SW 1271 (cell line): ENCODE results near the gene OR2A25.

Experiments used
- DNase-seq, 2 experiments: peaks; one replicate each; lab custom pipeline; 2025; lab: John Stamatoyannopoulos, UW

OR2A25 gene

GRCh38 chr7:144074374-144074773 lies 4.8 kb downstream of the OR2A25 start:
- DNase-seq: no peak

GRCh38 chr7:144085978-144086377 lies 16.4 kb downstream of the OR2A25 start, which contains the start of gene OR2A12:
Gene OR2A12, plus strand, starts transcription at chr7:144086278. Its CDS starts 8,830 bp downstream, at chr7:144095108.
- DNase-seq: no peak

- no peak for DNase-seq
Measured at GRCh38 chr7:144086730-144087129, 17.1 kb downstream of the OR2A25 start.

DNA sequence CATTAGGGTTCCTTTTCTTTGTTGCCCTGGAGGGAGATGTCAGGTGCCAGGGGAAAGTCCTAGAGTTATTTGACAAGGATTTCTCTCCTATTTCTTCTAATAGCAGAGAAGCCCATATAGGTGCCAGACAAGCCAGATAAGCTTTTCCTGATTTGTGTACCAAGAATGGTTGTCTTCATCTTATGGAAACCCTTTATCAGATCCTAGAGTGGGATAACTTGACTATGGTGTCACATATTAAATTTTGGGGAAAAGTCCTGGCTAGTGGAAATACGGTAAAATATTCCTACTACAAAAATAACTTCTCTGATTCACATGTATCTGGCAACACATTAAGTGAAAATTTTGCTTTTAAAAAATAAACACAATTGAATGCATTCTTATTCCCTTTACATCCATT lies 17.6 kb downstream of the OR2A25 start:
- DNase-seq: no peak

DNA sequence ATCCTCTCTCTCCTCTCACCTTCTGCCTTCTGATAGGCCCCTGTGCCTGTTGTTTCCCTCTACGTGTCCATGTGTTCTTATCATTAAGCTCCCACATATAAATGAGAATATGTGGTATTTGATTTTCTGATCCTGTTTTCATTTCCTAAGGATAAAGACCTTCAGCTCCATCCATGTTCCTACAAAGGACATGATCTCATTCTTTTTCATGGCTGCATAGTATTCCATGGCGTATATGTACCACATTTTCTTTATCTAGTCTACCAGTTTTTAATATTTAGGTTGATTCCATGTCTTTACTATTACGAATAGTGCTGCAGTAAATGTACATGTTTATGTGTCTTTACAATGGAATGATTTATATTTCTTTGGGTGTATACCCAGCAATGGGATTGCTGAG lies 21.1 kb downstream of the OR2A25 start:
- DNase-seq: no peak

DNA sequence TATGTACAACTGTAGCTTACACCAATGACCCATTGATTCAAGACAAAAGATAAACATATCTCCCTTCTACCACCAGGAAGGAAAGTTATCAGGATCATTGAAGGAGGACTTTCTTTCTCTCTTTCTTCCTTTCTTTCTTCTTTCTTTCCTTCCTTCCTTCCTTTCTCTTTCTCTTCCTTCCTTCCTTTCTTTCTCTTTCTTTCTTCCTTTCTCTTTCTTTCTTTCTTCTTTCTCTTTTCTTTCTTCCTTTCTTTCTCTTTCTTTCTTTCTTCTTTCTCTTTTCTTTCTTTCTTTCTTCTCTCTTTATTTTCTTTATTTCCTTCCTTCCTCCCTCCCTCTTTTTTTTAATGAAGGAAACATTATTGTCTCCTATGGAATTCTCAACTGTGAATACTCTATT lies 29.2 kb downstream of the OR2A25 start:
- DNase-seq: no peak

DNA sequence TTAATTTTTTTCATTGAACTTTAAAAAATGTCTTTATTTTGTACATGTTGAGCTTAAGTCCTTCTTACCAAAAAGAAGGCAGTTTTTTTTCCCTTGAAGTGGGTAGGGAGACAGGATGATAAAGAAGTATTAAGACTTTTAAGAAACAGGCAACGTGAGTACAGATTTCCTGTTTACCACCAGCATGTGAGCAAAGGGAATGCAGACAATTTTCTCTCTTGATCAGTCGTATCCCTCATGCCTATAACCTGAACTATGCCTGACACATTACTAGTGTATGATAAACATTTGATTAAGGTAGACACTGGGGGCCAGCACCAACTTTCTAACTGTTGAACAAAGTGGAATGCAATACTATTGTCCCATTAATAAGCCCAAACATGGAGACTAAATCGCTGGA lies 31.0 kb downstream of the OR2A25 start:
- no peak for DNase-seq

GRCh38 chr7:144102041-144102440 lies 32.4 kb downstream of the OR2A25 start:
- DNase-seq: no peak

- no peak for DNase-seq
Measured at GRCh38 chr7:144105211-144105610, 35.6 kb downstream of the OR2A25 start.

DNA sequence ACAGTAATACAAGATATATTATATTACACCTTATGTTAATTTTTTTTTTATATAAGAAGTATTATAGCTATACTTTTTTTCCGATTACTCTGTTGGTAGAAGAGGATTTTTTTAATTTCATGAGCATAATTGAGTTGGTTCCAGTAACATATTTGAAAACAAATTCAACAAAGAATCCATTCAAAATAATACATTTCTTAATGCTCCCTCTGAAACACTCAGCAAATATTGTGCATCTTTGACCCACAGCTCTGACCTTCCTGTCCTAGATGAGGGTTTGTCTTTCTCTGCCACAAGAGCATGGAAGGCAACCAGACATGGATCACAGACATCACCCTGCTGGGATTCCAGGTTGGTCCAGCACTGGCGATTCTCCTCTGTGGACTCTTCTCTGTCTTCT lies 39.7 kb downstream of the OR2A25 start, which contains the start of gene OR2A2:
TSS of gene OR2A2 (plus strand) at position 301 of the 400 bp plus-strand sequence. CDS start at position 301, 0 bp downstream.
- DNase-seq: no peak

DNA sequence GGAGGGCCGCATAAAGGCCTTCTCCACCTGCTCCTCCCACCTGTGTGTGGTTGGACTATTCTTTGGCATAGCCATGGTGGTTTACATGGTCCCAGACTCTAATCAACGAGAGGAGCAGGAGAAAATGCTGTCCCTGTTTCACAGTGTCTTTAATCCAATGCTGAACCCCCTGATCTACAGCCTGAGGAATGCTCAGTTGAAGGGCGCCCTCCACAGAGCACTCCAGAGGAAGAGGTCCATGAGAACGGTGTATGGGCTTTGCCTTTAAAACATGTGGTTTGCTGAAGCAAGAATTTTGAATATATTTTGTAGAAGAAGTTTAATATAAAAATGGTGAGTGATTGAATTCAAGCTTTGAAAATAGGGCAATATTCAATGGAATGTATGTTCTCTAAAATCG lies 40.7 kb downstream of the OR2A25 start:
- DNase-seq: no peak

DNA sequence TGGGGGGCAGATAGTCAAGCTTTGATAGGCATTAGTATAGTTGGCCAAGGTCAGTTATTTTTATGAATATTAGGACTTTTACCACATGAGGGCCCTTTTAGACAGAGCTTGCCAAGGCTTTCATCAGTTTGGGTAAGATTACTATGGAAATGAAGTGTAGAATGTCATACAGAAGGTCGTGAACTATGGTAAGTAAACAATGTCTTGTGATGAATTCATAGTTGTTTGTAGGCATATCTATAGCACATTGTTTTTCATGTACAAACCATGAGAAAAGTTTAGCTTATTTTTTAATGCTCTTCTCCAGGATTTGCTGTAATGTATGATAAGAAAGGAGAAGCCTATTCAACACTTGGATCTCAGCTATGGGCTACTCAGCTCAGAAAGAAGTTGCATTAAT lies 44.0 kb downstream of the OR2A25 start:
- DNase-seq: no peak

GRCh38 chr7:144118341-144118740 lies 48.7 kb downstream of the OR2A25 start:
- DNase-seq: no peak

GRCh38 chr7:144122876-144123275 lies 53.3 kb downstream of the OR2A25 start, which contains the start of gene OR2A14:
Gene OR2A14, plus strand, starts transcription at chr7:144123176. Its CDS starts 5,937 bp downstream, at chr7:144129113.
- no peak for DNase-seq
